ENCODE data around the gene GCNA.
"Not testable (repeated sequence)": the region's sequence is repeated elsewhere in the genome, so short reads cannot be mapped to it uniquely, and the experiment has no call there.

Gene GCNA

GRCh38 chrX:71543316-71543715 is 34.9 kb upstream of the GCNA start:
- peaks cover 41% of the 10 kb centered on the region for H3K36me3 Mint-ChIP-seq (ENCODE audit: low read depth)
- H3K9me3 Mint-ChIP-seq, result no peaks in the 10 kb centered on the region
- H3K4me1 Mint-ChIP-seq (ENCODE audit: low read depth), result peaks cover 43% of the 10 kb centered on the region
- H3K27ac Mint-ChIP-seq, result peak overlapping the region; percentile 52
- no peaks in the 10 kb centered on the region for H3K27me3 Mint-ChIP-seq (ENCODE audit: low read depth)
- H3K4me3 Mint-ChIP-seq, result peak overlapping the region; percentile 37

GRCh38 chrX:71545364-71545763 is 32.9 kb upstream of the GCNA start:
- Mint-ChIP-seq H3K9me3 (no peaks in the 10 kb centered on the region), H3K4me1 (ENCODE audit: low read depth) (peaks cover 39% of the 10 kb centered on the region), H3K27me3 (ENCODE audit: low read depth) (no peaks in the 10 kb centered on the region), H3K4me3 (no peak overlapping the region), H3K36me3 (ENCODE audit: low read depth) (peaks cover 36% of the 10 kb centered on the region), H3K27ac (no peak overlapping the region)

GRCh38 chrX:71546879-71547278 is 31.4 kb upstream of the GCNA start:
- H3K9me3 Mint-ChIP-seq, result no peaks in the 10 kb centered on the region
- H3K4me3 Mint-ChIP-seq, result no peak overlapping the region
- H3K27ac Mint-ChIP-seq, result no peak overlapping the region
- peaks cover 29% of the 10 kb centered on the region for H3K4me1 Mint-ChIP-seq (ENCODE audit: low read depth)
- peaks cover 34% of the 10 kb centered on the region for H3K36me3 Mint-ChIP-seq (ENCODE audit: low read depth)
- no peaks in the 10 kb centered on the region for H3K27me3 Mint-ChIP-seq (ENCODE audit: low read depth)

GRCh38 chrX:71547339-71547738 is 30.9 kb upstream of the GCNA start:
- no peaks in the 10 kb centered on the region for H3K9me3 Mint-ChIP-seq
- no peak overlapping the region for H3K27ac Mint-ChIP-seq
- no peak overlapping the region for H3K4me3 Mint-ChIP-seq
- H3K4me1 Mint-ChIP-seq (ENCODE audit: low read depth), result peaks cover 24% of the 10 kb centered on the region
- no peaks in the 10 kb centered on the region for H3K27me3 Mint-ChIP-seq (ENCODE audit: low read depth)
- peaks cover 35% of the 10 kb centered on the region for H3K36me3 Mint-ChIP-seq (ENCODE audit: low read depth)

- peaks cover 31% of the 10 kb centered on the region for H3K36me3 Mint-ChIP-seq (ENCODE audit: low read depth)
- no peak overlapping the region for H3K4me3 Mint-ChIP-seq
- H3K9me3 Mint-ChIP-seq, result no peaks in the 10 kb centered on the region
- no peaks in the 10 kb centered on the region for H3K27me3 Mint-ChIP-seq (ENCODE audit: low read depth)
- no peak overlapping the region for H3K27ac Mint-ChIP-seq
- peaks cover 10% of the 10 kb centered on the region for H3K4me1 Mint-ChIP-seq (ENCODE audit: low read depth)
Observed at GRCh38 chrX:71549986-71550385, 28.3 kb upstream of the GCNA start.

- peaks cover 9% of the 10 kb centered on the region for H3K4me1 Mint-ChIP-seq (ENCODE audit: low read depth)
- H3K36me3 Mint-ChIP-seq (ENCODE audit: low read depth), result peaks cover 35% of the 10 kb centered on the region
- H3K27me3 Mint-ChIP-seq (ENCODE audit: low read depth), result no peaks in the 10 kb centered on the region
- H3K4me3 Mint-ChIP-seq, result no peak overlapping the region
- no peak overlapping the region for H3K27ac Mint-ChIP-seq
- H3K9me3 Mint-ChIP-seq, result no peaks in the 10 kb centered on the region
Observed at GRCh38 chrX:71550578-71550977, 27.7 kb upstream of the GCNA start.

- Mint-ChIP-seq H3K9me3 (no peaks in the 10 kb centered on the region), H3K4me3 (no peak overlapping the region), H3K27me3 (ENCODE audit: low read depth) (no peaks in the 10 kb centered on the region), H3K27ac (no peak overlapping the region), H3K36me3 (ENCODE audit: low read depth) (peaks cover 36% of the 10 kb centered on the region), H3K4me1 (ENCODE audit: low read depth) (peaks cover 3% of the 10 kb centered on the region)
Observed at GRCh38 chrX:71556036-71556435, 22.2 kb upstream of the GCNA start.

GRCh38 chrX:71558920-71559319 is 19.3 kb upstream of the GCNA start:
- H3K9me3 Mint-ChIP-seq, result no peaks in the 10 kb centered on the region
- H3K4me1 Mint-ChIP-seq (ENCODE audit: low read depth), result peaks cover 3% of the 10 kb centered on the region
- H3K27me3 Mint-ChIP-seq (ENCODE audit: low read depth), result no peaks in the 10 kb centered on the region
- H3K4me3 Mint-ChIP-seq, result no peak overlapping the region
- H3K36me3 Mint-ChIP-seq (ENCODE audit: low read depth), result peaks cover 41% of the 10 kb centered on the region
- no peak overlapping the region for H3K27ac Mint-ChIP-seq

GRCh38 chrX:71559773-71560172 is 18.5 kb upstream of the GCNA start:
- not testable (repeated sequence) for H3K9me3 Mint-ChIP-seq; H3K27me3 Mint-ChIP-seq (ENCODE audit: low read depth); H3K27ac Mint-ChIP-seq; H3K4me1 Mint-ChIP-seq (ENCODE audit: low read depth); H3K4me3 Mint-ChIP-seq
- peaks cover 40% of the 10 kb centered on the region for H3K36me3 Mint-ChIP-seq (ENCODE audit: low read depth)

- H3K36me3 Mint-ChIP-seq (ENCODE audit: low read depth), result peaks cover 37% of the 10 kb centered on the region
- no peaks in the 10 kb centered on the region for H3K27me3 Mint-ChIP-seq (ENCODE audit: low read depth)
- no peak overlapping the region for H3K4me3 Mint-ChIP-seq
- no peaks in the 10 kb centered on the region for H3K9me3 Mint-ChIP-seq
- peaks cover 5% of the 10 kb centered on the region for H3K4me1 Mint-ChIP-seq (ENCODE audit: low read depth)
- no peak overlapping the region for H3K27ac Mint-ChIP-seq
Observed at GRCh38 chrX:71563921-71564320, 14.3 kb upstream of the GCNA start.

- no peaks in the 10 kb centered on the region for H3K9me3 Mint-ChIP-seq
- H3K4me3 Mint-ChIP-seq, result no peak overlapping the region
- peaks cover 33% of the 10 kb centered on the region for H3K36me3 Mint-ChIP-seq (ENCODE audit: low read depth)
- H3K4me1 Mint-ChIP-seq (ENCODE audit: low read depth), result peaks cover 5% of the 10 kb centered on the region
- H3K27ac Mint-ChIP-seq, result no peak overlapping the region
- no peaks in the 10 kb centered on the region for H3K27me3 Mint-ChIP-seq (ENCODE audit: low read depth)
Observed at GRCh38 chrX:71565474-71566041, 12.7 kb upstream of the GCNA start.

- H3K36me3 Mint-ChIP-seq (ENCODE audit: low read depth), result peaks cover 29% of the 10 kb centered on the region
- H3K9me3 Mint-ChIP-seq; H3K4me1 Mint-ChIP-seq (ENCODE audit: low read depth); H3K4me3 Mint-ChIP-seq; H3K27ac Mint-ChIP-seq; H3K27me3 Mint-ChIP-seq (ENCODE audit: low read depth): not testable (repeated sequence)
Observed at GRCh38 chrX:71571390-71571789, 6.8 kb upstream of the GCNA start.

- no peak overlapping the region for H3K27ac Mint-ChIP-seq
- peaks cover 24% of the 10 kb centered on the region for H3K36me3 Mint-ChIP-seq (ENCODE audit: low read depth)
- H3K4me3 Mint-ChIP-seq, result no peak overlapping the region
- no peaks in the 10 kb centered on the region for H3K9me3 Mint-ChIP-seq
- peaks cover 2% of the 10 kb centered on the region for H3K4me1 Mint-ChIP-seq (ENCODE audit: low read depth)
- no peaks in the 10 kb centered on the region for H3K27me3 Mint-ChIP-seq (ENCODE audit: low read depth)
Observed at GRCh38 chrX:71573590-71573989, 4.6 kb upstream of the GCNA start.

GRCh38 chrX:71577682-71578081 is 555 bp upstream of the GCNA start:
- Mint-ChIP-seq H3K4me1 (ENCODE audit: low read depth) (peaks cover 3% of the 10 kb centered on the region), H3K27ac (no peak overlapping the region), H3K27me3 (ENCODE audit: low read depth) (no peaks in the 10 kb centered on the region), H3K9me3 (no peaks in the 10 kb centered on the region), H3K4me3 (no peak overlapping the region), H3K36me3 (ENCODE audit: low read depth) (peaks cover 26% of the 10 kb centered on the region)

- Mint-ChIP-seq H3K27ac (peak overlapping the region; percentile 57), H3K9me3 (no peaks in the 10 kb centered on the region), H3K36me3 (ENCODE audit: low read depth) (peaks cover 18% of the 10 kb centered on the region), H3K4me1 (ENCODE audit: low read depth) (peaks cover 3% of the 10 kb centered on the region), H3K27me3 (ENCODE audit: low read depth) (no peaks in the 10 kb centered on the region), H3K4me3 (no peak overlapping the region)
Observed at GRCh38 chrX:71579136-71579989, 1.1 kb downstream of the GCNA start.
